Keratinocyte (primary cell): ENCODE data around the gene NHERF2. TPM values are rescaled to one million over a fixed set of nuclear protein-coding genes. Genes with fewer than 3 reads are reported as not detected.

ENCODE experiments used
- DNase-seq: peaks from one replicate; pipeline ENCODE4 v3.0.0-alpha.2; 2011; ENCODE audit warnings: low read depth, missing footprints, low spot score
- FAIRE-seq: peaks from 2 replicates; lab custom pipeline; 2011; peaks lifted over from hg19 to GRCh38; lab: Jason Lieb, UNC
- H2AFZ ChIP-seq: 2 replicates; pipeline ENCODE4 v1.6.0; 2012; ENCODE audit warnings: low read length, control low read depth, inconsistent platforms; ENCODE audit not compliant: control insufficient read depth
- H3K27ac ChIP-seq: 2 replicates; pipeline ENCODE4 v1.5.1; 2011; ENCODE audit warnings: low read length; ENCODE audit not compliant: control insufficient read depth, insufficient read depth
- H3K27me3 ChIP-seq: 3 replicates; pipeline ENCODE4 v1.6.0; 2011; ENCODE audit warnings: low read length; ENCODE audit not compliant: control insufficient read depth, insufficient read depth; ENCODE audit errors: extremely low read depth
- H3K36me3 ChIP-seq, 2 experiments: 2 replicates in 1 of 2; 3 replicates in 1 of 2; pipeline ENCODE4 v1.5.1; 2011; ENCODE audit warnings: low read length in 2 of 2, mild to moderate bottlenecking in 1 of 2; ENCODE audit not compliant: control insufficient read depth in 2 of 2, insufficient read depth in 2 of 2; ENCODE audit errors: extremely low read depth in 1 of 2
- H3K4me1 ChIP-seq: 3 replicates; pipeline ENCODE4 v1.5.1; 2011; ENCODE audit warnings: low read length; ENCODE audit not compliant: control insufficient read depth, insufficient read depth; ENCODE audit errors: extremely low read depth
- H3K4me2 ChIP-seq: 3 replicates; pipeline ENCODE4 v1.6.0; 2011; ENCODE audit warnings: low read depth, low read length; ENCODE audit not compliant: control insufficient read depth, insufficient read depth; ENCODE audit errors: extremely low read depth
- H3K4me3 ChIP-seq, 3 experiments: fragments of 200-600 bp in 1 of 3; sonication (generic) in 1 of 3; 2 replicates in 2 of 3; 3 replicates in 1 of 3; pipeline ENCODE4 v1.5.1; 2011 to 2016; ENCODE audit warnings: low read length in 3 of 3, mild to moderate bottlenecking in 3 of 3, control low read depth in 2 of 3, inconsistent platforms in 1 of 3, low read depth in 1 of 3, mixed read lengths in 1 of 3, mixed run types in 1 of 3, moderate library complexity in 1 of 3; ENCODE audit not compliant: control insufficient read depth in 2 of 3, insufficient read depth in 2 of 3; ENCODE audit errors: extremely low read depth in 1 of 3
- H3K79me2 ChIP-seq: 2 replicates; pipeline ENCODE4 v1.6.0; 2012; ENCODE audit warnings: low read length; ENCODE audit not compliant: control insufficient read depth, insufficient read depth
- H3K9ac ChIP-seq: 3 replicates; pipeline ENCODE4 v1.6.0; 2011; ENCODE audit warnings: low read length; ENCODE audit not compliant: control insufficient read depth, insufficient read depth; ENCODE audit errors: extremely low read depth
- H3K9me1 ChIP-seq: 3 replicates; pipeline ENCODE4 v1.6.0; 2011; ENCODE audit warnings: low read length; ENCODE audit not compliant: control insufficient read depth, insufficient read depth; ENCODE audit errors: extremely low read depth
- H3K9me3 ChIP-seq: 2 replicates; pipeline ENCODE4 v1.5.1; 2012; ENCODE audit warnings: low read depth, low read length; ENCODE audit not compliant: control insufficient read depth
- H4K20me1 ChIP-seq: 3 replicates; pipeline ENCODE4 v1.6.0; 2011; ENCODE audit warnings: low read length; ENCODE audit not compliant: control insufficient read depth, insufficient read depth; ENCODE audit errors: extremely low read depth
- CTCF ChIP-seq, 3 experiments: IDR thresholded peaks in 1 of 3; conservative IDR thresholded peaks in 1 of 3; optimal IDR thresholded peaks in 1 of 3; 2 replicates in 2 of 3; 3 replicates in 1 of 3; pipeline versions ENCODE3 to v1.5.1; 2011; ENCODE audit warnings: low read length in 3 of 3, mild to moderate bottlenecking in 3 of 3, moderate library complexity in 2 of 3, control low read depth in 1 of 3, inconsistent platforms in 1 of 3; ENCODE audit not compliant: insufficient read depth in 2 of 3; ENCODE audit errors: extremely low read depth in 1 of 3
- EZH2 ChIP-seq: IDR thresholded peaks from one replicate; pipeline ENCODE4 v1.6.1; 2012; ENCODE audit warnings: inconsistent platforms, mild to moderate bottlenecking, low read length, moderate library complexity
- dilution Hi-C: fragments of 300-500 bp; cut with MboI; formaldehyde crosslinking; loops from one replicate; pipeline ENCODE4 v1.7.0; 2020; ENCODE audit warnings: low sequenced_read_pairs; ENCODE audit not compliant: extremely low pct_ligation_motif_present
- polyA plus RNA-seq, 5 experiments: library from polyadenylated mRNA; depleted of rRNA in 3 of 5; stranded (reverse) in 3 of 5; stranded (forward) in 1 of 5; unstranded in 1 of 5; fragments of >200 nt; gene quantifications; 1 replicate in 1 of 5; 2 replicates in 3 of 5; 3 replicates in 1 of 5; pipeline versions ENCODE4 v1.2.1 to v1.2.3, GENCODE V29; 2011 to 2012; ENCODE audit warnings: missing spikeins in 2 of 5, low read depth in 1 of 5, low replicate concordance in 1 of 5

The NHERF2 gene
- polyA plus RNA-seq, 1 donor (not counting 4 experiments of a cell fraction or from before 2014, with no cell fraction given), result 5.9 TPM

- Histone ChIP-seq H3K4me1 (peaks cover 10% of the 10 kb centered on the region), H2AFZ (no peak overlapping the region), H3K4me2 (peak overlapping the region; percentile 76), H3K36me3 (no peaks in the 10 kb centered on the region), H3K9me3 (no peaks in the 10 kb centered on the region), H3K27me3 (no peaks in the 10 kb centered on the region), H3K4me3 (no peak overlapping the region), H3K79me2 (no peaks in the 10 kb centered on the region), H3K9me1 (no peaks in the 10 kb centered on the region), H4K20me1 (no peaks in the 10 kb centered on the region), H3K27ac (no peak overlapping the region), H3K9ac (no peak overlapping the region)
- FAIRE-seq (no peak), DNase-seq (no peak)
- dilution Hi-C loops, result no loop called here
- TF ChIP-seq EZH2 (no peak), CTCF (optimal IDR thresholded peaks at IDR 0.05 in 1 of 3, IDR thresholded peaks at IDR 0.05 in 1 of 3, conservative IDR thresholded peaks at IDR 0.05 in 1 of 3; ENCODE audit: extremely low read depth in 1 of 3, insufficient read depth in 2 of 3, low read length in 3 of 3) (no peak)
Measured at GRCh38 chr16:2028146-2028545, 1.4 kb downstream of the NHERF2 start.

GRCh38 chr16:2028620-2029220 lies 2.0 kb downstream of the NHERF2 start:
- H3K9me1 ChIP-seq, result no peaks in the 10 kb centered on the region
- DNase-seq (no peak), FAIRE-seq (no peak)
- dilution Hi-C loops, result no loop called here
- no peaks in the 10 kb centered on the region for H3K36me3 ChIP-seq
- no peak overlapping the region for H3K4me2 ChIP-seq
- H3K9ac ChIP-seq, result no peak overlapping the region
- H3K9me3 ChIP-seq, result no peaks in the 10 kb centered on the region
- H3K4me3 ChIP-seq, result no peak overlapping the region
- TF ChIP-seq EZH2 (no peak), CTCF (optimal IDR thresholded peaks at IDR 0.05 in 1 of 3, IDR thresholded peaks at IDR 0.05 in 1 of 3, conservative IDR thresholded peaks at IDR 0.05 in 1 of 3; ENCODE audit: extremely low read depth in 1 of 3, insufficient read depth in 2 of 3, low read length in 3 of 3) (no peak)
- H3K27ac ChIP-seq, result no peak overlapping the region
- H3K27me3 ChIP-seq, result no peaks in the 10 kb centered on the region
- H2AFZ ChIP-seq, result no peak overlapping the region
- H3K4me1 ChIP-seq, result peaks cover 12% of the 10 kb centered on the region
- H3K79me2 ChIP-seq, result no peaks in the 10 kb centered on the region
- H4K20me1 ChIP-seq, result no peaks in the 10 kb centered on the region
